ENCODE measurements around the gene MUC2. TPM values are rescaled to one million over a fixed set of nuclear protein-coding genes. Genes with fewer than 3 reads are reported as not detected.

Gene MUC2
- total RNA-seq, 1 donor from 2014 or later: 2.7 TPM

DNA sequence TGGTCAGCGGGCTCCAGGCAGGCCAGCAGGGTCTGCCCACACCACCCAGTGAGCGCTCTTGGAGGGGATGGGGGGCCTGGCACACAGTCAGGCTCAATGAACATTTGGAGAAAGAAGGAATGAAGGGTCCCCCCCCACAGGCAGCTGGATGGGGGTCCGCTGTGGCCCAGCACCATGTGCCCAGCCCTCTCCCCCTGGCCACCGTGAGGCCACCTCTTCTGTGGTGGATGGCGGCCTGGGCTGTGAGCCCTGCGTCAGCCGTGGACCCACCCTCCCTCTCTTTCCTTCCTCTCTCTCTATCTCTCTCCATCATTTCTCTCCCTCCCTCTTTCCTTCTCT, 48.0 kb downstream of the MUC2 start:
- TF ChIP-seq, protein P1, sequence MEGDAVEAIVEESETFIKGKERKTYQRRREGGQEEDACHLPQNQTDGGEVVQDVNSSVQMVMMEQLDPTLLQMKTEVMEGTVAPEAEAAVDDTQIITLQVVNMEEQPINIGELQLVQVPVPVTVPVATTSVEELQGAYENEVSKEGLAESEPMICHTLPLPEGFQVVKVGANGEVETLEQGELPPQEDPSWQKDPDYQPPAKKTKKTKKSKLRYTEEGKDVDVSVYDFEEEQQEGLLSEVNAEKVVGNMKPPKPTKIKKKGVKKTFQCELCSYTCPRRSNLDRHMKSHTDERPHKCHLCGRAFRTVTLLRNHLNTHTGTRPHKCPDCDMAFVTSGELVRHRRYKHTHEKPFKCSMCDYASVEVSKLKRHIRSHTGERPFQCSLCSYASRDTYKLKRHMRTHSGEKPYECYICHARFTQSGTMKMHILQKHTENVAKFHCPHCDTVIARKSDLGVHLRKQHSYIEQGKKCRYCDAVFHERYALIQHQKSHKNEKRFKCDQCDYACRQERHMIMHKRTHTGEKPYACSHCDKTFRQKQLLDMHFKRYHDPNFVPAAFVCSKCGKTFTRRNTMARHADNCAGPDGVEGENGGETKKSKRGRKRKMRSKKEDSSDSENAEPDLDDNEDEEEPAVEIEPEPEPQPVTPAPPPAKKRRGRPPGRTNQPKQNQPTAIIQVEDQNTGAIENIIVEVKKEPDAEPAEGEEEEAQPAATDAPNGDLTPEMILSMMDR (conservative IDR thresholded peaks at IDR 0.05): no peak
- Mint-ChIP-seq H3K9me3 (no peaks in the 10 kb centered on the region), H3K4me3 (no peak overlapping the region), H3K27me3 (peaks cover 12% of the 10 kb centered on the region), H3K4me1 (ENCODE audit: unreplicated experiment) (no peaks in the 10 kb centered on the region), H3K36me3 (no peaks in the 10 kb centered on the region), H3K27ac (no peak overlapping the region)
- no peak for DNase-seq (ENCODE audit: extremely low spot score, unreplicated experiment)

GRCh38 chr11:1123970-1124369, 49.3 kb downstream of the MUC2 start:
- Mint-ChIP-seq H3K27me3 (peaks cover 9% of the 10 kb centered on the region), H3K4me3 (no peak overlapping the region), H3K4me1 (ENCODE audit: unreplicated experiment) (no peaks in the 10 kb centered on the region), H3K27ac (no peak overlapping the region), H3K36me3 (no peaks in the 10 kb centered on the region), H3K9me3 (no peaks in the 10 kb centered on the region)
- TF ChIP-seq, protein P1 (conservative IDR thresholded peaks at IDR 0.05): no peak
- peak; percentile 64 for DNase-seq (ENCODE audit: extremely low spot score, unreplicated experiment)

Other genes starting within 250 kb of the MUC2 start
- gene CRACR2B, start 247.0 kb upstream of the MUC2 start, total RNA-seq (ENCODE audit: low replicate concordance): 10.3 and 19.3 TPM in 2 replicates
- gene CD151, start 241.9 kb upstream of the MUC2 start, total RNA-seq (ENCODE audit: low replicate concordance): 126 and 128 TPM in 2 replicates
- 106 and 134 TPM in 2 replicates for gene POLR2L, start 232.3 kb upstream of the MUC2 start, total RNA-seq (ENCODE audit: low replicate concordance)
- gene TSPAN4, start 232.0 kb upstream of the MUC2 start, total RNA-seq (ENCODE audit: low replicate concordance): 12.8 and 43.2 TPM in 2 replicates
- 98.9 and 100 TPM in 2 replicates for gene CHID1, start 164.1 kb upstream of the MUC2 start, total RNA-seq (ENCODE audit: low replicate concordance)
- gene AP2A2, start 149.0 kb upstream of the MUC2 start, total RNA-seq (ENCODE audit: low replicate concordance): 82.6 and 109 TPM in 2 replicates
- gene MUC6, start 38.2 kb upstream of the MUC2 start, total RNA-seq (ENCODE audit: low replicate concordance): 0.38 and 0.46 TPM in 2 replicates
- gene MUC5AC, start 83.1 kb downstream of the MUC2 start, total RNA-seq (ENCODE audit: low replicate concordance): 0.10 and 1.4 TPM in 2 replicates
- gene MUC5B, start 148.2 kb downstream of the MUC2 start, total RNA-seq (ENCODE audit: low replicate concordance): 0.48 and 2.0 TPM in 2 replicates
- 49.2 and 65.1 TPM in 2 replicates for gene TOLLIP, start 234.8 kb downstream of the MUC2 start, total RNA-seq (ENCODE audit: low replicate concordance)

All from type B pancreatic cell (in vitro differentiated cells).